Tibial nerve (tissue), 4 donors: ENCODE data around the gene STRA8. TPM values are rescaled to one million over a fixed set of nuclear protein-coding genes. Genes with fewer than 3 reads are reported as not detected.
"Not testable (repeated sequence)": the region's sequence is repeated elsewhere in the genome, so short reads cannot be mapped to it uniquely, and the experiment has no call there.

Experiments used
- DNase-seq, 2 donors: peaks; one replicate each; pipeline ENCODE4 v3.0.0-alpha.2; 2019; ENCODE audit warnings: low spot score in 2 of 2
- H3K27ac ChIP-seq, 4 donors: fragments of 200-600 bp; sonication (generic) in 3 of 4; one replicate each; pipeline ENCODE4 v1.5.1; 2017 to 2019; ENCODE audit warnings: mild to moderate bottlenecking in 1 of 4
- H3K27me3 ChIP-seq, 2 donors: fragments of 200-600 bp; sonication (generic) in 1 of 2; one replicate each; pipeline versions ENCODE4 v1.5.1 to v1.6.0; 2017 to 2019
- H3K36me3 ChIP-seq, 3 donors: fragments of 200-600 bp; sonication (generic); one replicate each; pipeline ENCODE4 v1.5.1; 2018 to 2019
- H3K4me1 ChIP-seq, 4 donors: fragments of 200-600 bp; sonication (generic) in 3 of 4; one replicate each; pipeline ENCODE4 v1.5.1; 2017 to 2019
- H3K4me3 ChIP-seq, 4 donors: fragments of 200-600 bp; sonication (generic) in 3 of 4; one replicate each; pipeline ENCODE4 v1.5.1; 2017 to 2019; ENCODE audit warnings: mild to moderate bottlenecking in 1 of 4, moderate library complexity in 1 of 4
- H3K9me3 ChIP-seq, 4 donors: fragments of 200-600 bp; sonication (generic) in 3 of 4; one replicate each; pipeline ENCODE4 v1.5.1; 2017 to 2019
- CTCF ChIP-seq, 5 experiments: fragments of 200-600 bp in 3 of 5; fragments of 450-650 bp in 2 of 5; sonication (generic) in 3 of 5; IDR thresholded peaks; one replicate each; pipeline ENCODE4 v1.5.1; 2016 to 2019; ENCODE audit warnings: antibody characterized with exemption in 5 of 5, mild to moderate bottlenecking in 3 of 5, moderate library complexity in 2 of 5
- EP300 ChIP-seq, 2 donors: sonication (generic); formaldehyde crosslinking; IDR thresholded peaks; one replicate each; pipeline ENCODE4 v1.6.1; 2017; ENCODE audit warnings: antibody characterized with exemption in 2 of 2, mild to moderate bottlenecking in 1 of 2
- POLR2A ChIP-seq, 2 donors: fragments of 450-650 bp; IDR thresholded peaks; one replicate each; pipeline ENCODE4 v1.6.1; 2017; ENCODE audit warnings: antibody characterized with exemption in 2 of 2, mild to moderate bottlenecking in 2 of 2, moderate library complexity in 2 of 2
- WGBS, 2 donors: methylation state at CpG; one replicate each; pipeline ENCODE4 v1.1.5; 2018; 5-methylcytosine and 5-hydroxymethylcytosine counted together
- total RNA-seq, 4 donors: library from RNA; depleted of rRNA; stranded (reverse); fragments of >200 nt; gene quantifications; one replicate each; pipeline ENCODE4 v1.1.0, GENCODE V29; 2016

STRA8 gene
- total RNA-seq, 4 donors from 2014 or later = not detected

- Histone ChIP-seq H3K4me3 (no peak overlapping the region), H3K9me3 (no peaks in the 10 kb centered on the region), H3K36me3 (peaks cover 0 to 47% (median 0%) of the 10 kb centered on the region in 3 donors), H3K27ac (peak overlapping the region in 2 of 4 donors; percentile 33 to 41), H3K27me3 (no peaks in the 10 kb centered on the region), H3K4me1 (peaks cover 0 to 34% (median 11%) of the 10 kb centered on the region in 4 donors)
- 59 to 62% methylated on average over 6 of the region's 6 CpGs for WGBS, 2 donors
- TF ChIP-seq CTCF (IDR thresholded peaks at IDR 0.05) (no peak), POLR2A (IDR thresholded peaks at IDR 0.05) (no peak)
- no peak for DNase-seq
Observed at GRCh38 chr7:135208102-135208793, 25.4 kb upstream of the STRA8 start.

- Histone ChIP-seq H3K4me3 (no peak overlapping the region), H3K27me3 (no peaks in the 10 kb centered on the region), H3K4me1 (peaks cover 0 to 34% (median 11%) of the 10 kb centered on the region in 4 donors), H3K27ac (peak overlapping the region in 2 of 4 donors; percentile 41 to 43), H3K9me3 (no peaks in the 10 kb centered on the region), H3K36me3 (peaks cover 0 to 36% (median 0%) of the 10 kb centered on the region in 3 donors)
- DNase-seq = no peak
- TF ChIP-seq POLR2A (IDR thresholded peaks at IDR 0.05) (peak in 1 of 2 donors; percentile 18), CTCF (IDR thresholded peaks at IDR 0.05) (no peak), EP300 (IDR thresholded peaks at IDR 0.05) (peak in 1 of 2 donors; percentile 37)
- 83 to 87% methylated on average over 7 of the region's 7 CpGs for WGBS, 2 donors
Observed at GRCh38 chr7:135209225-135209834, 24.3 kb upstream of the STRA8 start.

GRCh38 chr7:135210888-135211178 is 22.8 kb upstream of the STRA8 start:
- peak overlapping the region; percentile 89 to 95 (median 93) for H3K27ac ChIP-seq
- no peak for DNase-seq

GRCh38 chr7:135211179-135211945 is 22.3 kb upstream of the STRA8 start, which contains the start of gene WDR91:
WDR91 (minus strand) TSS chr7:135211526; CDS start chr7:135211502, 24 bp downstream.
- Histone ChIP-seq H3K36me3 (peaks cover 0 to 16% (median 0%) of the 10 kb centered on the region in 3 donors), H3K4me3 (peak within 1 kb of the TSS; percentile 77 to 96 (median 88)), H3K4me1 (peaks cover 0 to 34% (median 11%) of the 10 kb centered on the region in 4 donors), H3K9me3 (no peaks in the 10 kb centered on the region), H3K27me3 (no peaks in the 10 kb centered on the region), H3K27ac (peak within 1 kb of the TSS; percentile 89 to 95 (median 93))
- TF ChIP-seq CTCF (IDR thresholded peaks at IDR 0.05) = peak in 2 of 5 experiments; percentile 16 to 18
- peak in 1 of 2 donors; percentile 96 for TF ChIP-seq EP300 (IDR thresholded peaks at IDR 0.05)
- TF ChIP-seq POLR2A (IDR thresholded peaks at IDR 0.05) = peak; percentile 75 to 95
- 0 to 1% methylated on average over 32 to 40 of the region's 82 CpGs for WGBS, 2 donors
- DNase-seq = peak; percentile 93

More at GRCh38 chr7:135210888-135211178, 22.8 kb upstream of the STRA8 start:
- peaks cover 0 to 34% (median 11%) of the 10 kb centered on the region in 4 donors for H3K4me1 ChIP-seq
- TF ChIP-seq CTCF (IDR thresholded peaks at IDR 0.05) (no peak), POLR2A (IDR thresholded peaks at IDR 0.05) (no peak), EP300 (IDR thresholded peaks at IDR 0.05) (no peak)
- H3K9me3 ChIP-seq = no peaks in the 10 kb centered on the region
- H3K36me3 ChIP-seq = peaks cover 0 to 21% (median 0%) of the 10 kb centered on the region in 3 donors
- 0 to 1% methylated on average over 11 to 13 of the region's 13 CpGs for WGBS, 2 donors
- no peaks in the 10 kb centered on the region for H3K27me3 ChIP-seq
- H3K4me3 ChIP-seq = peak overlapping the region; percentile 77 to 96 (median 88)

- H3K27ac ChIP-seq = peak overlapping the region; percentile 89 to 95 (median 92)
- 50 to 54% methylated on average over 30 of the region's 30 CpGs for WGBS, 2 donors
- DNase-seq = peak in 1 of 2 donors; percentile 52
- H3K4me3 ChIP-seq = peak overlapping the region; percentile 75 to 96 (median 88)
- peaks cover 0 to 15% (median 0%) of the 10 kb centered on the region in 3 donors for H3K36me3 ChIP-seq
- H3K4me1 ChIP-seq = peaks cover 0 to 34% (median 11%) of the 10 kb centered on the region in 4 donors
- not testable (repeated sequence) for H3K9me3 ChIP-seq, H3K27me3 ChIP-seq
Observed at GRCh38 chr7:135211946-135212685, 21.5 kb upstream of the STRA8 start.
